GM23338 (cell line): ENCODE data around the gene UBTD1. TPM values are rescaled to one million over a fixed set of nuclear protein-coding genes. Genes with fewer than 3 reads are reported as not detected.

Source experiments
- ATAC-seq: fragments of 200-7000 bp; cut with Tn5 transposase; 3 replicates; pipeline ENCODE4 v1.9.1; 2020
- DNase-seq: peaks from one replicate; pipeline ENCODE4 v3.0.0-alpha.2; 2015; ENCODE audit warnings: low spot score
- H2AFZ ChIP-seq: fragments of 200-600 bp; sonication (generic); 2 replicates; pipeline ENCODE4 v1.8.0; 2016; ENCODE audit warnings: antibody characterized with exemption, mild to moderate bottlenecking, moderate library complexity
- H3F3A ChIP-seq: fragments of 200-600 bp; sonication (generic); replicated peaks from 2 replicates; pipeline ENCODE4 v1.8.0; 2017; ENCODE audit warnings: antibody characterized with exemption, mixed run types, low read depth
- H3K27ac ChIP-seq: fragments of 200-600 bp; sonication (generic); 2 replicates; pipeline ENCODE4 v1.6.1; 2016; ENCODE audit warnings: low read depth
- H3K27me3 ChIP-seq: fragments of 200-600 bp; sonication (generic); 2 replicates; pipeline ENCODE4 v1.8.0; 2016; ENCODE audit warnings: mild to moderate bottlenecking, mixed run types, moderate library complexity; ENCODE audit not compliant: insufficient read depth
- H3K36me3 ChIP-seq: fragments of 200-600 bp; sonication (generic); 2 replicates; pipeline ENCODE4 v1.8.0; 2016; ENCODE audit warnings: mild to moderate bottlenecking; ENCODE audit not compliant: insufficient read depth
- H3K4me1 ChIP-seq: fragments of 200-600 bp; sonication (generic); 2 replicates; pipeline ENCODE4 v1.8.0; 2016; ENCODE audit warnings: mild to moderate bottlenecking, moderate library complexity; ENCODE audit not compliant: insufficient read depth
- H3K4me2 ChIP-seq: fragments of 200-600 bp; sonication (generic); 2 replicates; pipeline ENCODE4 v1.7.1; 2017; ENCODE audit warnings: mixed run types
- H3K4me3 ChIP-seq: fragments of 200-600 bp; sonication (generic); 2 replicates; pipeline ENCODE4 v1.6.1; 2016; ENCODE audit warnings: mixed run types
- H3K79me2 ChIP-seq: fragments of 200-600 bp; sonication (generic); replicated peaks from 2 replicates; pipeline ENCODE4 v1.8.0; 2017; ENCODE audit warnings: mild to moderate bottlenecking; ENCODE audit not compliant: insufficient read depth
- H3K9me2 ChIP-seq: fragments of 200-600 bp; sonication (generic); 2 replicates; pipeline ENCODE4 v1.8.0; 2017; ENCODE audit not compliant: insufficient read depth
- H4K20me1 ChIP-seq: fragments of 200-600 bp; sonication (generic); replicated peaks from 2 replicates; pipeline ENCODE4 v1.8.0; 2017; ENCODE audit warnings: mild to moderate bottlenecking; ENCODE audit not compliant: insufficient read depth
- H3K27ac Mint-ChIP-seq: 2 replicates; pipeline ENCODE4 v1.8.0; 2020; ENCODE audit warnings: inconsistent platforms, mild to moderate bottlenecking, moderate library complexity, mixed read lengths
- H3K27me3 Mint-ChIP-seq: 3 replicates; pipeline ENCODE4 v1.8.0; 2022; ENCODE audit warnings: low read depth, mild to moderate bottlenecking, moderate library complexity, mixed read lengths, inconsistent platforms; ENCODE audit not compliant: insufficient read depth, poor library complexity
- H3K36me3 Mint-ChIP-seq: 3 replicates; pipeline ENCODE4 v1.8.0; 2021; ENCODE audit warnings: low read depth, mild to moderate bottlenecking, inconsistent platforms, moderate library complexity, mixed read lengths
- H3K4me1 Mint-ChIP-seq: 3 replicates; pipeline ENCODE4 v1.8.0; 2020; ENCODE audit warnings: mild to moderate bottlenecking, inconsistent platforms, mixed read lengths
- H3K4me3 Mint-ChIP-seq: 3 replicates; pipeline ENCODE4 v1.8.0; 2021; ENCODE audit warnings: moderate library complexity, mild to moderate bottlenecking, inconsistent platforms, mixed read lengths
- H3K9me3 Mint-ChIP-seq: 3 replicates; pipeline ENCODE4 v1.8.0; 2020; ENCODE audit warnings: moderate library complexity, mild to moderate bottlenecking, inconsistent platforms, mixed read lengths
- CREB1 ChIP-seq: fragments of 250-450 bp; sonication (Bioruptor Pico); IDR thresholded peaks from 2 replicates; pipeline ENCODE4 v1.5.0; 2020; ENCODE audit warnings: low read depth, mild to moderate bottlenecking, moderate library complexity
- EZH2 ChIP-seq: fragments of 200-600 bp; sonication (generic); IDR thresholded peaks from one replicate; pipeline ENCODE4 v1.8.0; 2017; ENCODE audit warnings: antibody characterized with exemption, mild to moderate bottlenecking, low read depth; ENCODE audit not compliant: unreplicated experiment
- EZH2phosphoT487 ChIP-seq: fragments of 200-600 bp; sonication (generic); IDR thresholded peaks from one replicate; pipeline ENCODE4 v1.8.1; 2018; ENCODE audit warnings: antibody characterized with exemption; ENCODE audit not compliant: unreplicated experiment
- JUNB ChIP-seq: IDR thresholded peaks from one replicate; pipeline ENCODE4 v1.6.1; 2016; ENCODE audit warnings: antibody characterized with exemption; ENCODE audit not compliant: unreplicated experiment
- polyA plus RNA-seq: library from polyadenylated mRNA; unstranded; fragments of >200 nt; fragmentation: Nextera tagmentation; extraction: Ambion mirVana; gene quantifications from 2 replicates; pipeline ENCODE4 v1.2.1, GENCODE V29; 2016
- total RNA-seq: library from RNA; depleted of rRNA; stranded (reverse); fragments of >200 nt; shearing (Covaris generic); gene quantifications from 2 replicates; pipeline ENCODE4 v1.2.3, GENCODE V29; 2014
- TF ChIP-seq, protein P1 (sequence below): fragments of 250-450 bp; sonication (Bioruptor Pico); IDR thresholded peaks from 2 replicates; pipeline ENCODE4 v1.5.0; 2020; ENCODE audit warnings: mild to moderate bottlenecking, moderate library complexity
- TF ChIP-seq, protein P2 (sequence below): IDR thresholded peaks from one replicate; pipeline ENCODE4 v1.6.1; 2018; ENCODE audit warnings: antibody characterized with exemption; ENCODE audit not compliant: unreplicated experiment
- TF ChIP-seq, protein P3 (sequence below), 2 experiments: fragments of 200-600 bp in 1 of 2; sonication (generic) in 1 of 2; conservative IDR thresholded peaks; 2 replicates each; pipeline versions ENCODE4 v1.5.1 to v1.6.1; 2016 to 2017; ENCODE audit warnings: antibody characterized with exemption in 2 of 2, low read depth in 2 of 2, mild to moderate bottlenecking in 2 of 2, moderate library complexity in 1 of 2
- TF ChIP-seq, protein P4 (sequence below): IDR thresholded peaks from 2 replicates; pipeline ENCODE4 v1.6.1; 2016; ENCODE audit warnings: antibody characterized with exemption

UBTD1 gene
- total and polyA plus RNA-seq, 2 experiments from 2014 or later: 17.3 to 29.0 TPM

DNA sequence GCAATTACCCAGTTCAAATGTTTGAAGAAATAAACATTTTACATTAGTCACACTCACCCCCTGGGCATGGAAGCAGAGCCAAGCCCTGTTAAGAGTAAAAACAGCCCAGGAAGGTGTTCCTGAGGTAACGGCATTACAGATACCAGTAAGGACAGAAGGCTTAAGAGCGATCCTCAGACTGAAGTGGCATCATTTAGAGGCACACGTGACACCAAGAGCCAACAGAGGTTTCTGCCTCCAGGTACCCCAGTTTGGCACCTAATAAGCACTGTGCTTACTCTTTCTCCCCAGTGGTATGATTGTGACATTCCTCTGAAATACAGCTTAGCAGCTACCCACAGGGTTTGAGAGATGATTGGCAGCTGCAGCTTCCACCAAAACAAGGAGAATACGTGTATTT, 17.7 kb upstream of the UBTD1 start:
- H3K4me2 ChIP-seq: no peak overlapping the region
- no peak overlapping the region for H2AFZ ChIP-seq
- H3K9me2 ChIP-seq: no peaks in the 10 kb centered on the region
- TF ChIP-seq CREB1 (CRISPR knock-in tag) (no peak), EZH2phosphoT487 (no peak), JUNB (no peak), EZH2 (no peak)
- TF ChIP-seq, protein P1, sequence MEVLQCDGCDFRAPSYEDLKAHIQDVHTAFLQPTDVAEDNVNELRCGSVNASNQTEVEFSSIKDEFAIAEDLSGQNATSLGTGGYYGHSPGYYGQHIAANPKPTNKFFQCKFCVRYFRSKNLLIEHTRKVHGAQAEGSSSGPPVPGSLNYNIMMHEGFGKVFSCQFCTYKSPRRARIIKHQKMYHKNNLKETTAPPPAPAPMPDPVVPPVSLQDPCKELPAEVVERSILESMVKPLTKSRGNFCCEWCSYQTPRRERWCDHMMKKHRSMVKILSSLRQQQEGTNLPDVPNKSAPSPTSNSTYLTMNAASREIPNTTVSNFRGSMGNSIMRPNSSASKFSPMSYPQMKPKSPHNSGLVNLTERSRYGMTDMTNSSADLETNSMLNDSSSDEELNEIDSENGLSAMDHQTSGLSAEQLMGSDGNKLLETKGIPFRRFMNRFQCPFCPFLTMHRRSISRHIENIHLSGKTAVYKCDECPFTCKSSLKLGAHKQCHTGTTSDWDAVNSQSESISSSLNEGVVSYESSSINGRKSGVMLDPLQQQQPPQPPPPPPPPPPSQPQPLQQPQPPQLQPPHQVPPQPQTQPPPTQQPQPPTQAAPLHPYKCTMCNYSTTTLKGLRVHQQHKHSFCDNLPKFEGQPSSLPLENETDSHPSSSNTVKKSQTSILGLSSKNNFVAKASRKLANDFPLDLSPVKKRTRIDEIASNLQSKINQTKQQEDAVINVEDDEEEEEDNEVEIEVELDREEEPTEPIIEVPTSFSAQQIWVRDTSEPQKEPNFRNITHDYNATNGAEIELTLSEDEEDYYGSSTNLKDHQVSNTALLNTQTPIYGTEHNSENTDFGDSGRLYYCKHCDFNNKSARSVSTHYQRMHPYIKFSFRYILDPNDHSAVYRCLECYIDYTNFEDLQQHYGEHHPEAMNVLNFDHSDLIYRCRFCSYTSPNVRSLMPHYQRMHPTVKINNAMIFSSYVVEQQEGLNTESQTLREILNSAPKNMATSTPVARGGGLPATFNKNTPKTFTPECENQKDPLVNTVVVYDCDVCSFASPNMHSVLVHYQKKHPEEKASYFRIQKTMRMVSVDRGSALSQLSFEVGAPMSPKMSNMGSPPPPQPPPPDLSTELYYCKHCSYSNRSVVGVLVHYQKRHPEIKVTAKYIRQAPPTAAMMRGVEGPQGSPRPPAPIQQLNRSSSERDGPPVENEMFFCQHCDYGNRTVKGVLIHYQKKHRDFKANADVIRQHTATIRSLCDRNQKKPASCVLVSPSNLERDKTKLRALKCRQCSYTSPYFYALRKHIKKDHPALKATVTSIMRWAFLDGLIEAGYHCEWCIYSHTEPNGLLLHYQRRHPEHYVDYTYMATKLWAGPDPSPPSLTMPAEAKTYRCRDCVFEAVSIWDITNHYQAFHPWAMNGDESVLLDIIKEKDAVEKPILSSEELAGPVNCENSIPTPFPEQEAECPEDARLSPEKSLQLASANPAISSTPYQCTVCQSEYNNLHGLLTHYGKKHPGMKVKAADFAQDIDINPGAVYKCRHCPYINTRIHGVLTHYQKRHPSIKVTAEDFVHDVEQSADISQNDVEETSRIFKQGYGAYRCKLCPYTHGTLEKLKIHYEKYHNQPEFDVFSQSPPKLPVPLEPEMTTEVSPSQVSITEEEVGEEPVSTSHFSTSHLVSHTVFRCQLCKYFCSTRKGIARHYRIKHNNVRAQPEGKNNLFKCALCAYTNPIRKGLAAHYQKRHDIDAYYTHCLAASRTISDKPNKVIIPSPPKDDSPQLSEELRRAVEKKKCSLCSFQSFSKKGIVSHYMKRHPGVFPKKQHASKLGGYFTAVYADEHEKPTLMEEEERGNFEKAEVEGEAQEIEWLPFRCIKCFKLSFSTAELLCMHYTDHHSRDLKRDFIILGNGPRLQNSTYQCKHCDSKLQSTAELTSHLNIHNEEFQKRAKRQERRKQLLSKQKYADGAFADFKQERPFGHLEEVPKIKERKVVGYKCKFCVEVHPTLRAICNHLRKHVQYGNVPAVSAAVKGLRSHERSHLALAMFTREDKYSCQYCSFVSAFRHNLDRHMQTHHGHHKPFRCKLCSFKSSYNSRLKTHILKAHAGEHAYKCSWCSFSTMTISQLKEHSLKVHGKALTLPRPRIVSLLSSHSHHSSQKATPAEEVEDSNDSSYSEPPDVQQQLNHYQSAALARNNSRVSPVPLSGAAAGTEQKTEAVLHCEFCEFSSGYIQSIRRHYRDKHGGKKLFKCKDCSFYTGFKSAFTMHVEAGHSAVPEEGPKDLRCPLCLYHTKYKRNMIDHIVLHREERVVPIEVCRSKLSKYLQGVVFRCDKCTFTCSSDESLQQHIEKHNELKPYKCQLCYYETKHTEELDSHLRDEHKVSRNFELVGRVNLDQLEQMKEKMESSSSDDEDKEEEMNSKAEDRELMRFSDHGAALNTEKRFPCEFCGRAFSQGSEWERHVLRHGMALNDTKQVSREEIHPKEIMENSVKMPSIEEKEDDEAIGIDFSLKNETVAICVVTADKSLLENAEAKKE: no peak
- TF ChIP-seq, protein P2, sequence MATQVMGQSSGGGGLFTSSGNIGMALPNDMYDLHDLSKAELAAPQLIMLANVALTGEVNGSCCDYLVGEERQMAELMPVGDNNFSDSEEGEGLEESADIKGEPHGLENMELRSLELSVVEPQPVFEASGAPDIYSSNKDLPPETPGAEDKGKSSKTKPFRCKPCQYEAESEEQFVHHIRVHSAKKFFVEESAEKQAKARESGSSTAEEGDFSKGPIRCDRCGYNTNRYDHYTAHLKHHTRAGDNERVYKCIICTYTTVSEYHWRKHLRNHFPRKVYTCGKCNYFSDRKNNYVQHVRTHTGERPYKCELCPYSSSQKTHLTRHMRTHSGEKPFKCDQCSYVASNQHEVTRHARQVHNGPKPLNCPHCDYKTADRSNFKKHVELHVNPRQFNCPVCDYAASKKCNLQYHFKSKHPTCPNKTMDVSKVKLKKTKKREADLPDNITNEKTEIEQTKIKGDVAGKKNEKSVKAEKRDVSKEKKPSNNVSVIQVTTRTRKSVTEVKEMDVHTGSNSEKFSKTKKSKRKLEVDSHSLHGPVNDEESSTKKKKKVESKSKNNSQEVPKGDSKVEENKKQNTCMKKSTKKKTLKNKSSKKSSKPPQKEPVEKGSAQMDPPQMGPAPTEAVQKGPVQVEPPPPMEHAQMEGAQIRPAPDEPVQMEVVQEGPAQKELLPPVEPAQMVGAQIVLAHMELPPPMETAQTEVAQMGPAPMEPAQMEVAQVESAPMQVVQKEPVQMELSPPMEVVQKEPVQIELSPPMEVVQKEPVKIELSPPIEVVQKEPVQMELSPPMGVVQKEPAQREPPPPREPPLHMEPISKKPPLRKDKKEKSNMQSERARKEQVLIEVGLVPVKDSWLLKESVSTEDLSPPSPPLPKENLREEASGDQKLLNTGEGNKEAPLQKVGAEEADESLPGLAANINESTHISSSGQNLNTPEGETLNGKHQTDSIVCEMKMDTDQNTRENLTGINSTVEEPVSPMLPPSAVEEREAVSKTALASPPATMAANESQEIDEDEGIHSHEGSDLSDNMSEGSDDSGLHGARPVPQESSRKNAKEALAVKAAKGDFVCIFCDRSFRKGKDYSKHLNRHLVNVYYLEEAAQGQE: no peak
- TF ChIP-seq, protein P3, sequence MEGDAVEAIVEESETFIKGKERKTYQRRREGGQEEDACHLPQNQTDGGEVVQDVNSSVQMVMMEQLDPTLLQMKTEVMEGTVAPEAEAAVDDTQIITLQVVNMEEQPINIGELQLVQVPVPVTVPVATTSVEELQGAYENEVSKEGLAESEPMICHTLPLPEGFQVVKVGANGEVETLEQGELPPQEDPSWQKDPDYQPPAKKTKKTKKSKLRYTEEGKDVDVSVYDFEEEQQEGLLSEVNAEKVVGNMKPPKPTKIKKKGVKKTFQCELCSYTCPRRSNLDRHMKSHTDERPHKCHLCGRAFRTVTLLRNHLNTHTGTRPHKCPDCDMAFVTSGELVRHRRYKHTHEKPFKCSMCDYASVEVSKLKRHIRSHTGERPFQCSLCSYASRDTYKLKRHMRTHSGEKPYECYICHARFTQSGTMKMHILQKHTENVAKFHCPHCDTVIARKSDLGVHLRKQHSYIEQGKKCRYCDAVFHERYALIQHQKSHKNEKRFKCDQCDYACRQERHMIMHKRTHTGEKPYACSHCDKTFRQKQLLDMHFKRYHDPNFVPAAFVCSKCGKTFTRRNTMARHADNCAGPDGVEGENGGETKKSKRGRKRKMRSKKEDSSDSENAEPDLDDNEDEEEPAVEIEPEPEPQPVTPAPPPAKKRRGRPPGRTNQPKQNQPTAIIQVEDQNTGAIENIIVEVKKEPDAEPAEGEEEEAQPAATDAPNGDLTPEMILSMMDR (conservative IDR thresholded peaks at IDR 0.05; ENCODE audit: low read depth in 2 of 2): no peak
- TF ChIP-seq, protein P4, sequence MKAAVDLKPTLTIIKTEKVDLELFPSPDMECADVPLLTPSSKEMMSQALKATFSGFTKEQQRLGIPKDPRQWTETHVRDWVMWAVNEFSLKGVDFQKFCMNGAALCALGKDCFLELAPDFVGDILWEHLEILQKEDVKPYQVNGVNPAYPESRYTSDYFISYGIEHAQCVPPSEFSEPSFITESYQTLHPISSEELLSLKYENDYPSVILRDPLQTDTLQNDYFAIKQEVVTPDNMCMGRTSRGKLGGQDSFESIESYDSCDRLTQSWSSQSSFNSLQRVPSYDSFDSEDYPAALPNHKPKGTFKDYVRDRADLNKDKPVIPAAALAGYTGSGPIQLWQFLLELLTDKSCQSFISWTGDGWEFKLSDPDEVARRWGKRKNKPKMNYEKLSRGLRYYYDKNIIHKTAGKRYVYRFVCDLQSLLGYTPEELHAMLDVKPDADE: no peak
- Mint-ChIP-seq H3K27ac (peak overlapping the region; percentile 90), H3K36me3 (peaks cover 45% of the 10 kb centered on the region), H3K4me3 (no peak overlapping the region), H3K27me3 (no peaks in the 10 kb centered on the region), H3K4me1 (peaks cover 23% of the 10 kb centered on the region), H3K9me3 (no peaks in the 10 kb centered on the region)
- no peak overlapping the region for H3K4me3 ChIP-seq
- DNase-seq (no peak), ATAC-seq (no peak)
- peak overlapping the region; percentile 86 for H3K27ac ChIP-seq
- peaks cover 62% of the 10 kb centered on the region for H3K79me2 ChIP-seq
- H3F3A ChIP-seq: peaks cover 13% of the 10 kb centered on the region
- peaks cover 12% of the 10 kb centered on the region for H3K36me3 ChIP-seq
- peaks cover 17% of the 10 kb centered on the region for H3K4me1 ChIP-seq
- no peaks in the 10 kb centered on the region for H3K27me3 ChIP-seq
- peaks cover 3% of the 10 kb centered on the region for H4K20me1 ChIP-seq
